SJCRH30 (cell line): ENCODE data around the gene MARK1. TPM values are rescaled to one million over a fixed set of nuclear protein-coding genes. Genes with fewer than 3 reads are reported as not detected.
A peak's percentile ranks its signal among the peaks of the same experiment; 100 is the strongest.

ENCODE experiments used
- DNase-seq, 2 experiments: peaks; one replicate each; pipeline ENCODE4 v3.0.0-alpha.2; 2015 to 2020
- H3K27ac ChIP-seq: fragments of 250-450 bp; sonication (Bioruptor Pico); 2 replicates; pipeline ENCODE4 v1.5.1; 2020; ENCODE audit warnings: mild to moderate bottlenecking, moderate library complexity
- H3K27me3 ChIP-seq: fragments of 250-450 bp; sonication (Bioruptor Pico); 2 replicates; pipeline ENCODE4 v1.5.1; 2020; ENCODE audit warnings: mild to moderate bottlenecking, moderate library complexity
- H3K36me3 ChIP-seq: fragments of 250-450 bp; sonication (Bioruptor Pico); 2 replicates; pipeline ENCODE4 v1.5.1; 2020; ENCODE audit warnings: mild to moderate bottlenecking, moderate library complexity
- H3K4me1 ChIP-seq: fragments of 250-450 bp; sonication (Bioruptor Pico); 2 replicates; pipeline ENCODE4 v1.5.1; 2020; ENCODE audit warnings: mild to moderate bottlenecking, moderate library complexity
- H3K4me3 ChIP-seq: fragments of 250-450 bp; sonication (Bioruptor Pico); 2 replicates; pipeline ENCODE4 v1.5.1; 2020; ENCODE audit warnings: mild to moderate bottlenecking, moderate library complexity
- H3K9me3 ChIP-seq: fragments of 250-450 bp; sonication (Bioruptor Pico); replicated peaks from 2 replicates; pipeline ENCODE4 v1.5.1; 2020; ENCODE audit warnings: mild to moderate bottlenecking, moderate library complexity
- total RNA-seq: library from RNA; depleted of rRNA; stranded (reverse); fragments of >200 nt; shearing (Covaris generic); gene quantifications from 2 replicates; pipeline ENCODE4 v1.2.3, GENCODE V29; 2014

Gene MARK1
- total RNA-seq, 1 experiment from 2014 or later, result 8.7 TPM

- H3K9me3 ChIP-seq, result no peaks in the 10 kb centered on the region
- no peaks in the 10 kb centered on the region for H3K36me3 ChIP-seq
- no peaks in the 10 kb centered on the region for H3K4me1 ChIP-seq
These were observed 13.7 kb upstream of the MARK1 start for GRCh38 chr1:220514256-220514655.

GRCh38 chr1:220516014-220516721, 11.8 kb upstream of the MARK1 start:
- H3K4me3 ChIP-seq, result no peak overlapping the region
- no peaks in the 10 kb centered on the region; the same call in 1 of the 2 replicates for H3K27me3 ChIP-seq
- H3K4me1 ChIP-seq, result no peaks in the 10 kb centered on the region
- no peaks in the 10 kb centered on the region for H3K9me3 ChIP-seq
- no peak overlapping the region for H3K27ac ChIP-seq
- H3K36me3 ChIP-seq, result no peaks in the 10 kb centered on the region
- DNase-seq, result no peak

More at GRCh38 chr1:220514256-220514655, 13.7 kb upstream of the MARK1 start:
- no peak overlapping the region for H3K27ac ChIP-seq
- H3K4me3 ChIP-seq, result no peak overlapping the region
- DNase-seq, result no peak
- H3K27me3 ChIP-seq, result no peaks in the 10 kb centered on the region; the same call in 1 of the 2 replicates

- DNase-seq, result no peak
- H3K9me3 ChIP-seq, result no peaks in the 10 kb centered on the region
- H3K36me3 ChIP-seq, result no peaks in the 10 kb centered on the region
- H3K27ac ChIP-seq, result no peak overlapping the region
- no peaks in the 10 kb centered on the region for H3K4me1 ChIP-seq
- no peak overlapping the region for H3K4me3 ChIP-seq
- no peaks in the 10 kb centered on the region; the same call in 1 of the 2 replicates for H3K27me3 ChIP-seq
These were observed 11.3 kb upstream of the MARK1 start for GRCh38 chr1:220516722-220517042.

GRCh38 chr1:220521778-220522177, 6.2 kb upstream of the MARK1 start:
- H3K9me3 ChIP-seq, result no peaks in the 10 kb centered on the region
- H3K27me3 ChIP-seq, result no peaks in the 10 kb centered on the region; the same call in 1 of the 2 replicates
- no peaks in the 10 kb centered on the region for H3K4me1 ChIP-seq
- DNase-seq, result no peak
- no peak overlapping the region for H3K4me3 ChIP-seq
- H3K36me3 ChIP-seq, result no peaks in the 10 kb centered on the region
- H3K27ac ChIP-seq, result no peak overlapping the region

DNA sequence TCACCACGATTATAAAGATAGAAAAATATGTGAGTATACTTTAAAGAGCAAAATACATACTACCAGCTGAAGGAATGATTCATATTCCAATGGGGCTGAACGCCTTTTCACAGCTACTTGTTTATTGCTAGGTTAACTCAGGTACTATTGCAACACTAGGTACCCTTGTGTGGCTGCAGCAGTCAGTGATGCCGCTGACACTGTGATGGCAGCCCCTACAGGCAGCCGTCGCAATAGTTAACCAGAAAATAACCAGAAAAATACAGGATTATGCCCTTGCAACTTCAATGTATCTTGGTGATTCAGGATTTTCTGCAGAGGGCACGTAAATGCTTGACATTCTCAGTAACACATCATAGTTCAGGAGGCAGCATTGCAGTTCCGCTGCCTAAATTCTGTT, 1.6 kb upstream of the MARK1 start:
- Histone ChIP-seq H3K4me3 (no peak overlapping the region), H3K4me1 (no peaks in the 10 kb centered on the region), H3K27me3 (no peaks in the 10 kb centered on the region; the same call in 1 of the 2 replicates), H3K9me3 (no peaks in the 10 kb centered on the region), H3K27ac (no peak overlapping the region), H3K36me3 (no peaks in the 10 kb centered on the region)
- DNase-seq, result no peak

- Histone ChIP-seq H3K9me3 (no peaks in the 10 kb centered on the region), H3K4me1 (no peaks in the 10 kb centered on the region), H3K36me3 (no peaks in the 10 kb centered on the region), H3K27me3 (no peaks in the 10 kb centered on the region; the same call in 1 of the 2 replicates), H3K27ac (no peak overlapping the region), H3K4me3 (peak overlapping the region; percentile 93)
- peak; percentile 25 to 57 for DNase-seq
These were observed 543 bp upstream of the MARK1 start for GRCh38 chr1:220527279-220527907.

- peak overlapping the region; percentile 62 for H3K27ac ChIP-seq
- peak; percentile 45 to 61 for DNase-seq
These were observed 954 bp downstream of the MARK1 start for GRCh38 chr1:220528679-220529501.

GRCh38 chr1:220529521-220530020, 1.6 kb downstream of the MARK1 start:
- no peaks in the 10 kb centered on the region; the same call in 1 of the 2 replicates for H3K27me3 ChIP-seq
- no peak overlapping the region for H3K27ac ChIP-seq
- H3K4me1 ChIP-seq, result no peaks in the 10 kb centered on the region
- H3K9me3 ChIP-seq, result no peaks in the 10 kb centered on the region
- no peak for DNase-seq
- peak overlapping the region; percentile 93 for H3K4me3 ChIP-seq
- H3K36me3 ChIP-seq, result no peaks in the 10 kb centered on the region

More at GRCh38 chr1:220528679-220529501, 954 bp downstream of the MARK1 start:
- no peaks in the 10 kb centered on the region for H3K4me1 ChIP-seq
- no peaks in the 10 kb centered on the region for H3K9me3 ChIP-seq
- H3K36me3 ChIP-seq, result no peaks in the 10 kb centered on the region
- H3K4me3 ChIP-seq, result peak overlapping the region; percentile 93
- no peaks in the 10 kb centered on the region; the same call in 1 of the 2 replicates for H3K27me3 ChIP-seq

DNA sequence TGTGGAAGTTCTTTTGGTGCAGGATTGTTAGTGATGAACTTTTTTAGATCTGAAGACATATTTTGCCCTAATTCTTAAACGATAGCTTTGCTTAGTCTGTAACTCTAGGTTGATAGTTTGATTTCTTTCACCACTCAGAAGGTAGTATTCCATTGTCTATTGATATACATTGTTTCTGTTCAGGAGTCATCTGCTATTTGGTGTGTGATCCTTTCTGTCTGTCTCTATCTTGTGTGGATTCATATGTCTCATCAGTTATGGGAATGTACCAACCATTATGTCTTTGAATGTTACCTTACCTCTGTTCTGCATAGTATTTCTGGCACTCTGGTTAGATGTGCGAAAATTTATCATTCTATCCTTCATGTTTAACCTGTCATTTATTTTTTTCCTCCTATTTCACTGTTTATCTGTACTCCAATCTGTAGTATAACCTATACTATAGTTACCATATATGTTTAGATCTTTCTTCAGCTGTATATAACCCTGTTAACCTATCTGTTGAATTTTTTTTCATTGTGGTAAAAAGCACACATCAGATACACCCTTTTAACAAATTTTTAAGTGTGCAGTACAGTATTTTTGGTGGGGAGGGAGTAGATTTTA, 5.7 kb downstream of the MARK1 start:
- Histone ChIP-seq H3K9me3 (no peaks in the 10 kb centered on the region), H3K36me3 (no peaks in the 10 kb centered on the region), H3K27me3 (no peaks in the 10 kb centered on the region), H3K4me1 (no peaks in the 10 kb centered on the region), H3K4me3 (no peak overlapping the region), H3K27ac (no peak overlapping the region)
- DNase-seq, result no peak

GRCh38 chr1:220544901-220545303, 17.0 kb downstream of the MARK1 start:
- no peak overlapping the region for H3K4me3 ChIP-seq
- no peaks in the 10 kb centered on the region for H3K9me3 ChIP-seq
- H3K36me3 ChIP-seq, result 0 out of 2 replicates have a peak, but pooled peaks cover 2% of the 10 kb centered on the region
- no peaks in the 10 kb centered on the region for H3K27me3 ChIP-seq
- DNase-seq, result peak in 1 of 2 experiments; percentile 14
- H3K4me1 ChIP-seq, result no peaks in the 10 kb centered on the region
- H3K27ac ChIP-seq, result no peak overlapping the region

DNA sequence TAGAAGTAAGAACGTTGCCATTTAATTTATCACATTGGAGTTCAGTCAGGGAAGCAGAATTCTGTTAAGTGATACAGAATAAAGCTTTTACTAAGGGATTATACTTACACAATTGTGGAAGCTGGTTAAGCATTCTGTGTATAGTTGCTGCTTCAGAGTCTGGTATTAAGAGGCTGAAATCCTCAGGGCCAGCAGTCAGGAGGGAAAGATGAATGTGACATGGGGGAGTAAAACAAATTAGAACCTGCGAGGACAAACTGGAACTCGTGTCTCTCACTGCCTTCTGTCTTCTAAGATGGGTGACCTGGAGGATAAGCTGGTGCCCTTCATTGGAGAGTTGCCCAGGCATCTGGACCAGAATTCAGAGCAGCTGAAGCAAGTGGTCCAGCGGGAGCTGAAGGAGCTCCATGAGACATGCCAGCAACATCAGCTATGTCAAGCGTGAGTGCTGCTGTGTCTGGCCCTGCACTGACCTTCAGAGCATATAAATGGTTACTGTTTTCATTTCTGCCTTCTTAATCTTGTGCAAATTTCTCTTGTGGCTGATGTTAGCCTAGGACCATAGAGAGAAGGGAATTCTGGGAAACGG, 23.0 kb downstream of the MARK1 start:
- no peaks in the 10 kb centered on the region for H3K27me3 ChIP-seq
- H3K4me3 ChIP-seq, result no peak overlapping the region
- no peaks in the 10 kb centered on the region for H3K4me1 ChIP-seq
- H3K9me3 ChIP-seq, result no peaks in the 10 kb centered on the region
- H3K36me3 ChIP-seq, result 0 out of 2 replicates have a peak, but pooled peaks cover 2% of the 10 kb centered on the region
- no peak for DNase-seq
- no peak overlapping the region for H3K27ac ChIP-seq

GRCh38 chr1:220551718-220552117, 23.8 kb downstream of the MARK1 start:
- Histone ChIP-seq H3K4me3 (no peak overlapping the region), H3K9me3 (no peaks in the 10 kb centered on the region), H3K27ac (no peak overlapping the region), H3K27me3 (no peaks in the 10 kb centered on the region), H3K36me3 (no peaks in the 10 kb centered on the region), H3K4me1 (no peaks in the 10 kb centered on the region)
- DNase-seq, result no peak

GRCh38 chr1:220552672-220553260, 24.8 kb downstream of the MARK1 start:
- no peak for DNase-seq
- H3K27ac ChIP-seq, result no peak overlapping the region
- no peak overlapping the region for H3K4me3 ChIP-seq
- H3K9me3 ChIP-seq, result no peaks in the 10 kb centered on the region
- no peaks in the 10 kb centered on the region for H3K27me3 ChIP-seq
- H3K36me3 ChIP-seq, result no peaks in the 10 kb centered on the region
- no peaks in the 10 kb centered on the region for H3K4me1 ChIP-seq

DNA sequence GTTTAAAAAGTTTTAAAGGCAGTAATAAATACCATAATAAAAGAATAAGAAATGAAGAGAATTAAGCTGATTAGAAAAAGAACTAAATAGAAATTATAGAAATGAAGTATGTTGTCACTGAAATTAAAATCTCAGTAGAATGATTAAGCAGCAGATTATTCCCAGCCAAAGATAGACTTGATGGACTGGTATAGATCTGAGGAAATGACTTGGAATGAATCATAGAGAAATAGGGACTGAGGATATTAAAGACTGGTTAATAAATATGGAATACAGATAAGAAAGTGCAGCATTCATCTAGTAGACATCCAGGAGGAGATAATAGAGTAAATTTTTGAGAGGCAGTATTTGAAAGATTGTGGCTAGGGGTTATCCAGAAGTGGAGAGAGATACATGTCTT, 28.7 kb downstream of the MARK1 start:
- Histone ChIP-seq H3K36me3 (no peaks in the 10 kb centered on the region), H3K4me3 (no peak overlapping the region), H3K4me1 (no peaks in the 10 kb centered on the region), H3K9me3 (no peaks in the 10 kb centered on the region), H3K27ac (no peak overlapping the region), H3K27me3 (no peaks in the 10 kb centered on the region)
- no peak for DNase-seq
